Astrocyte of the cerebellum (primary cell): Measurements from ENCODE around the gene UCMA.
A peak's percentile ranks its signal among the peaks of the same experiment; 100 is the strongest.
"Not testable (repeated sequence)": the region's sequence is repeated elsewhere in the genome, so short reads cannot be mapped to it uniquely, and the experiment has no call there.

Experiments
- DNase-seq: peaks from one replicate; pipeline ENCODE4 v3.0.0-alpha.2; 2011; ENCODE audit warnings: low read depth
- H3K4me3 ChIP-seq: 2 replicates; pipeline ENCODE4 v1.5.1; 2011; ENCODE audit warnings: mild to moderate bottlenecking, low read depth, low read length, moderate library complexity
- CTCF ChIP-seq: IDR thresholded peaks from 2 replicates; pipeline ENCODE4 v1.5.1; 2012; ENCODE audit warnings: low read length, low read depth, moderate library complexity, mild to moderate bottlenecking; ENCODE audit errors: missing control alignments
- in situ Hi-C: cut with HindIII; loops from 2 replicates; pipeline ENCODE4 v1.10.0; 2017; ENCODE audit warnings: low sequenced_read_pairs

UCMA gene

GRCh38 chr10:13234172-13234571 is at the start of gene UCMA:
Gene UCMA, minus strand, starts transcription at chr10:13234374. Its CDS starts 116 bp downstream, at chr10:13234258.
- H3K4me3 ChIP-seq, result no peak within 1 kb of the TSS
- no peak for DNase-seq
- in situ Hi-C loops, result no loop called here
- no peak for TF ChIP-seq CTCF

- DNase-seq, in situ Hi-C loops, H3K4me3 ChIP-seq: not testable (repeated sequence)
Observed at GRCh38 chr10:13282348-13282747, 48.2 kb upstream of the UCMA start.

GRCh38 chr10:13276749-13277365 is 42.7 kb upstream of the UCMA start:
- in situ Hi-C loops, result no loop called here
- no peak for DNase-seq
- no peak overlapping the region for H3K4me3 ChIP-seq
- TF ChIP-seq CTCF, result peak; percentile 31

- DNase-seq, in situ Hi-C loops, H3K4me3 ChIP-seq: not testable (repeated sequence)
Observed at GRCh38 chr10:13276146-13276545, 42.0 kb upstream of the UCMA start.

- no peak for DNase-seq
- no peak overlapping the region for H3K4me3 ChIP-seq
- no peak for TF ChIP-seq CTCF
- in situ Hi-C loops, result no loop called here
Observed at GRCh38 chr10:13272164-13272571, 38.0 kb upstream of the UCMA start.

- in situ Hi-C loops, result no loop called here
Observed at GRCh38 chr10:13271552-13272163, 37.5 kb upstream of the UCMA start.

GRCh38 chr10:13270877-13271551 is 36.8 kb upstream of the UCMA start:
- in situ Hi-C loops, result no loop called here
- H3K4me3 ChIP-seq, result no peak overlapping the region
- no peak for DNase-seq
- no peak for TF ChIP-seq CTCF

More at GRCh38 chr10:13271552-13272163, 37.5 kb upstream of the UCMA start:
- H3K4me3 ChIP-seq, result no peak overlapping the region
- no peak for DNase-seq
- peak; percentile 43 for TF ChIP-seq CTCF
